ENCODE results near the gene CITED1.

Gene CITED1

DNA sequence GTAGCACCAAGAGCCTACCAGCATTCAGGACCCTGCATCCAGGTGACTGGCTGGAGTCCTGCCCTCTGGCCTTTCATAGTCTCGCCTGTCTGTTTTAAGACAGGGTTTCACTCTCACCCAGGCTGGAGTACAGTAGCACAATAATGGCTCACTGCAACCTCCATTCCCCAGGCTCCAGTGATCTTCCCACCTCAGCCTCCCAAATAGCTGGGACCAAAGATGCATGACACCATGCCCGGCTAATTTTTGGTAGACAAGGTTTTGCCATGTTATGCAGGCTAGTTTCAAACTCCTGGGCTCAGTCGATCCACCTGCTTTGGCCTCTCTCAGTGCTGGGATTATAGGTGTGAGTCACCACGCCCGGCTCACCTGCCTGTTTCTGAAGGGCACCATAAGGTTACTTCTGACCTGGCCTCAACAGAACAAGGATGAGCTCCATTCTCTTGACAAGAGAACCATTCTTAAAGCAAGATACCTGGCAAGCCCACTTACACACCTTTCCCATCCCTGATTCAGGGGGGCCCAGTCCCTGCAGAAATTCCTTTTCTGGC lies 35.3 kb downstream of the CITED1 start:
- DNase-seq (ENCODE audit: low read depth), result no peak

DNA sequence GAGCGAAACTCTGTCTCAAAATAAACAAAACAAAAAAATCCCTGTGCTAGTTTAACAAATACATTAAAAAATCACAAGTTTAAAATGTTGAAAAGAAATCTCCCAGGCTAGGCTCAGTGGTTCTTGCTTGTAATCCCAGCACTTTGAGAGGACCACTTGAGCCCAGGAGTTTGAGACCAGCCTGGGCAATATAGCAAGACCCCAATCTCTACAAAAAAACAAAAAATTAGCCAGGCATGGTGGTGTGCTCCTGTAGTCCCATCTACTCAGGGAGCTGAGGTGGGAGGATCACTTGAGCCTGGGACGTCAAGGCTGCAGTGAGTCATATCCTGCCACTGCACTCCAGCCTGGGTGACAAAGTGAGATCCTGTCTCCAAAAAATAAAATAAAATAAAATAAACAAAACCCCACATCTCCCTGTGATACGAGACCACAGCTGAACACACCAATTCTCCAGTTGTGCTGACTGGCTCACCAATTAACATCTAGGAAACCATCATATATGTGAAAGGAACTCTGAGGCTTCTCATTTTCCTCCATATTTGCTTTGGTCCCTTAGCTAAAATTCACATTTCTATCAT lies 36.0 kb downstream of the CITED1 start:
- DNase-seq (ENCODE audit: low read depth), result no peak

DNA sequence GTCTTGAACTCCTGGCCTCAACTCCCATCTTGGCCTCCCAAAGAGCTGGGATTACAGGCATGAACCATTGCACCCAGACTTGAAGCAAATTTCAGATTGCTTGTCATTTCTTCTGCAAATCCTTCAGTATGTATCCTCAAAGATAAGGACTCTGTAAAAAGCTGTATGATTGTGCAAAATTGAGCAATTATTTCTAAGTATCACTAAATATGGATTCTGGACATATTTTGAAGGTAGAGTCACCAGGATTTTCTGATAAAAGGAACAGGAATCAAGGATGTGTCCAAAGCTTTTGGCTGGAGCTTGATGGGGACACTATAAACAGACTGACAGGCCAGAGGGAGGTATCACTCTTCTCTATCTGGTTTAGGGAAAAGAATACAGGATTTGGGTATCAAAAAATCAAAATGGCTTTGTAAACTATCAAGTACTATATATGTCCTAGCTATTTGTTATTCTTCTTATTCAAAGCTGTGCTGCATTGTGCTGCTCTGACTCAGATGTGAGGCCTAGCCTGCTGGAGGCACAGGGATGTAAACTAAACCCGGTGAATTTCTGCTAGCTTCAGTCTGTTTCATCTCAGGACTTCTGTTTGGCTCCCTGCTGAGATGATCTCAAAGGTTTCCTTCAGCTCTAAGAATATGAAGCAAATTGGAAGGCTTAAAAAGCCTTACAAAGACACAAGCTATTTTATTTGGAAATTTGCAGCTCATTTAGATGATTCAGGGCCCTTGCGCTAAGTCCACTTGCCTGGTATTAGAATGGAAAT lies 36.9 kb downstream of the CITED1 start:
- peak; percentile 60 for DNase-seq (ENCODE audit: low read depth)

DNA sequence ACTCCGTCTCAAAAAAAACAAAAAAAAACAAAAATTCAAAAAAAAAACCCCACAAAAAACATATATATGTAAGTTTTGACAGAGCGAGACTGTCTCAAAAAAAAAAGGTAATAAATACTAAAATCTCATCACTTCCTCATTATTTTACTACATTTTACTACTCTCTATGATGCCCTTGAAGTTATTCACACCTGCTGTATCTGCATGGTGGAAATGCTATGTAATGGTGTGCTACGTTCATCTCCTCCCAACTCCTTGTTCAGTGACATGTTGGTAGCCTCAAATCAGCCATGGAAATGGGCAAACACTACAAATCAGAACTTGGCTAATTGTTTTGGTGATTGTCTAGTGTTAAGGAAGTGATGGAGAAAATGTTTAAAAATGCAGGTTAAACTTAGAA lies 40.5 kb downstream of the CITED1 start:
- no peak for DNase-seq (ENCODE audit: low read depth)

DNA sequence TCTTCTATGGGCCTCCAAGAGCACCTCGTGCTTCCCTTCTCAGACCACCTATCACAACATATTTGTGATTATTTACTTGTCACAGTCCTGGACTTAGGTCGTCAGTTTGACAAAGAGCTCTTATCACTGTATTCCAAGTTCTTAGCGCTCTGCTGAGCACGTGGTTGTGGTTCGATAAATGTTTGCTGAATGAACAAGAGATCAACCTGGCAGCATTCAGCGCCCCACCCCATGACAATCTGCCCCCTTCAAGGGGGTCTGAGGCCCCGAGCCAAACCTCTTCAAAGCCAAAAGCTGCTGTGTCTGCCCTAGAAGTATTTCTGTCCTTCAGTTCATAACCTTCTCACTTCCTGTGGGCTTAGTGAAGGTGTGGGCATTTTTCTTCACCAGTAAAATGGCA lies 43.6 kb downstream of the CITED1 start:
- no peak for DNase-seq (ENCODE audit: low read depth)

DNA sequence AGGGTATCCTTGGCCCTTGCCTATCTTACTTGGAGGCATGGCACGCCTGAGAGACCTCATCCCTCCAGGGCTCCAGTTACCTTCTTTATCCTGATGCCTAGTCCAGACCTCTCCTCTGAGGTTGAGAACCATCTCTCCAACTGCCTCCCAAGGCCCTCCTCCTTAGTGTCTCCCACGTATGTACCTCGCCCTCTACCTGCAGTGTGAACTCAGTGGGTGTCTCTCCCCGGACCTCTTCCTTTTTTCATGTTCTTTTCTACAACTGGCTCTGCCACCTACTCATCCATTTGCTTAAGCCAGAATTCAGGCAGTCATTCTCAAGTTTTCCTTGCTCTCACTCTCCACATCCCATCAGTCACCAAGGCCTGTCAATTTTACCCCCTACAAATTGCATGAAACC lies 45.3 kb downstream of the CITED1 start:
- no peak for DNase-seq (ENCODE audit: low read depth)

DNA sequence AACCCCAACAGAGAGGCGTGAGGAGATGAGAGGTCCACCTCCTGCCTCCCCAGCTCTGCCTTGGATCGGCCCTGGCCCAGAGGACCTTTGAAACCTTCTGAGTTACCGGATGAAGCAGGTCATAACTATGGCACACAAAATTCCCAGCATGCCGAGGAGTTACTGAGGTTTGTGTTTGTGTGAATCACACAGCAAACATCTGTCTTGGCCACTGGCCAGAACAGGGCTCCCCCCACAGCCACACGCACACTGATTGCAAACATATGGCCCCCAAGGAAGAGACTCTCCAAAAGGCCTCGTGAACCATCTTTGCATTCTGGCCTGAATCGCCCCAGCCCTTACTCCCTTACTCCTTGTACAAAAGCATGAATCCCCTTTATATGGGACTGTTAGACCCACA lies 47.5 kb downstream of the CITED1 start:
- DNase-seq (ENCODE audit: low read depth), result peak; percentile 41

DNA sequence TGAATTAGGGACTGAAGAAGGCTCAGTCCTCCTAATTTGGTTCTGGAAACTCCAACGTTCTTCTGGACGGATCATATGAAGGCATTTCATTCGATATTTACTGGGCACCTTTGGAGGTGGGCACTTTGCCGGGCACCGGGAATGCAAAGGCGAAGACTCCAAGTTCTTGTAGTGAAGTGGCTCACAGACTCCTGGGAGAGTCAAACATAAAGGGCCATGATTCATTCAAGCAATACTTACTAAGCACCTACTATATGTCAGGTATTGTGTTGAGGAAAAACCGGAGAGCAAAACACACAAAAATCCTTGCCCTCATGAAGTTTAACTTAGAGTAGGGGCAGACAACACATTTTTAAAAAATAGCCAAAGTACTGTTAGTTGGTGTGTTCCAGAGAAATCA lies 49.9 kb downstream of the CITED1 start:
- DNase-seq (ENCODE audit: low read depth), result no peak

DNA sequence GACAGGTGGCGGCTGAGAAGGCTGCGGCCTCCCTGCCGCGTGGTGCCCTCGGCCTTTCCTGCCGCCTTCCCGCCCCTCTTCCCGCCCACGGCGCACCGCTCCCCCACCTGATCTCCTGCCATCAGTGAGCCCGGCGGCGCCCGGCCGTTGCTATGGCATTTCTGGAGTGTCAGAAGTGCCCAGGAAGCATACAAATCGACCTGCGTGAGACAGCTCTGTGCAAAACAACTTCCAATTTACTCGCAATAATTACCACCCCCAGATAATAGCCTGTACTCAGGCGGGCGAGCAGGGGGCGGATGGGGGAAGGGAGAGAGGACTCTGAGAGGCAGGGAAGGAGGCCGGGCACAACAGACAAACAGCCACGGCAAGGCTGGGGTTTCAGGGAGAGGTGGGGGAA lies 50.3 kb downstream of the CITED1 start:
- no peak for DNase-seq (ENCODE audit: low read depth)

DNA sequence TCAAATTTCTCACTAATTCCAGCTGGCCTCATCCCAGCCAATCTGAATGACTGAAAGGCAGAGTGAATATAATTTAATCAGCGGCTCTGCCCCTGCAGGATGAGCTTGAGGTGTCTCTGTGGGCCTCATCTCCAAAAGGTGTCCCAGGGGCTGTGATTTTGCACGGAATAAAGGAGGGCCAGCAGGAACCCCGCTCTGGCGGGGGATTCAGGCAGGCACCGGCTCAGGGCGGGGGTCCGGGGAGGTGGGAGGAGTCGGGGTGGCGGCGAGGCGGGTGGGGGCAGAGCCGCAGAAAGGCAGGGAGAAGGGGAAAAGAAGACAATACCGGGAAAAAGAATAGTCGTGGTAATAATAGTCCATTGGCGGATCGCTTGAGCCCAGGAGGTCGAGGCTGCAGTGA lies 50.9 kb downstream of the CITED1 start:
- DNase-seq (ENCODE audit: low read depth), result no peak

DNA sequence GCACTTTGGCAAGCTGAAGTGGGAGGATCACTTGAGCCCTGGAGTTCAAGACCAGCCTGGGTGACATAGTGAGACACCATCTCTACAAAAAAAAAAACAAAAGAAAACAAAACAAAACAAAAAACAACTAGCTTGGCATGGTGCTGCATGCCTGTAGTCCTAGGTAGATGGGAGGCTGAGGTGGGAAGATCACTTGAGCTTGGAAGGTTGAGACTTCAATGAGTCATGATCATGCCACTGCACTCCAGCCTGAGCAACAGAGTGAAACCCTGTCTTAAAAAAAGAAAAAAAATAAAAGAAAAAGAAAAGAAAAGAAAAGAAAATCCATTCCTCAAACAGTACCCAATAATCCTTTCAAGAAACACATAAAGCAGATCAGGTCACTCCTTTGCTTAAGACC lies 52.0 kb downstream of the CITED1 start:
- DNase-seq (ENCODE audit: low read depth), result no peak
